SU-DHL-6 (cell line): ENCODE measurements around the gene GCH1.

Experiments used
- H2AFZ ChIP-seq: fragments of 200-600 bp; sonication (generic); 2 replicates; pipeline ENCODE4 v1.6.1; 2014; ENCODE audit warnings: low read depth, mild to moderate bottlenecking, moderate library complexity, mixed read lengths, antibody characterized with exemption, low read length; ENCODE audit not compliant: severe bottlenecking
- H3F3A ChIP-seq: fragments of 200-600 bp; shearing (Covaris generic); 2 replicates; pipeline ENCODE4 v1.6.0; 2016; ENCODE audit warnings: antibody characterized with exemption, mild to moderate bottlenecking; ENCODE audit not compliant: insufficient read depth
- H3K27ac ChIP-seq: fragments of 200-600 bp; sonication (generic); 2 replicates; pipeline ENCODE4 v1.5.1; 2016; ENCODE audit warnings: low read depth, mild to moderate bottlenecking, low read length, moderate library complexity, mixed read lengths
- H3K27me3 ChIP-seq: fragments of 200-600 bp; sonication (generic), shearing (Covaris generic); 2 replicates; pipeline ENCODE4 v1.6.0; 2014; ENCODE audit warnings: mild to moderate bottlenecking, low read length
- H3K36me3 ChIP-seq: fragments of 200-600 bp; sonication (generic); 2 replicates; pipeline ENCODE4 v1.6.1; 2014; ENCODE audit warnings: mild to moderate bottlenecking, low read length, mixed read lengths
- H3K4me2 ChIP-seq: fragments of 300-600, 200-600 bp; shearing (Covaris generic), sonication (generic); 2 replicates; pipeline ENCODE4 v1.6.0; 2014; ENCODE audit warnings: low read length, low read depth, mild to moderate bottlenecking; ENCODE audit not compliant: poor library complexity, severe bottlenecking
- H3K4me3 ChIP-seq: fragments of 200-600 bp; sonication (generic); 2 replicates; pipeline ENCODE4 v1.5.1; 2014; ENCODE audit warnings: antibody characterized with exemption, low read length, mild to moderate bottlenecking, mixed read lengths; ENCODE audit not compliant: insufficient read depth, poor library complexity, severe bottlenecking
- H3K79me2 ChIP-seq: fragments of 200-600 bp; sonication (generic); 2 replicates; pipeline ENCODE4 v1.6.1; 2014; ENCODE audit warnings: mild to moderate bottlenecking, low read length, moderate library complexity; ENCODE audit not compliant: insufficient read depth
- H3K9ac ChIP-seq: fragments of 200-600 bp; sonication (generic); 2 replicates; pipeline ENCODE4 v1.7.0; 2014; ENCODE audit warnings: mild to moderate bottlenecking, low read length
- H3K9me2 ChIP-seq: fragments of 200-600 bp; sonication (generic); replicated peaks from 2 replicates; pipeline ENCODE4 v1.6.1; 2014; ENCODE audit warnings: low read length; ENCODE audit not compliant: insufficient read depth
- H3K9me3 ChIP-seq: fragments of 200-600 bp; sonication (generic); 2 replicates; pipeline ENCODE4 v1.6.1; 2014; ENCODE audit warnings: low read length, mixed read lengths; ENCODE audit not compliant: insufficient read depth
- H4K20me1 ChIP-seq: fragments of 200-600 bp; sonication (generic); 2 replicates; pipeline ENCODE4 v1.6.1; 2014; ENCODE audit warnings: low read depth, mild to moderate bottlenecking, antibody characterized with exemption, low read length, moderate library complexity, mixed read lengths
- CTCF ChIP-seq: fragments of 200-600 bp; sonication (generic); IDR thresholded peaks from one replicate; pipeline ENCODE4 v1.5.1; 2017; ENCODE audit warnings: antibody characterized with exemption, mild to moderate bottlenecking, low read length, moderate library complexity; ENCODE audit not compliant: insufficient read depth, poor library complexity, severe bottlenecking
- EZH2phosphoT487 ChIP-seq: fragments of 200-600 bp; sonication (generic), shearing (Covaris generic); conservative IDR thresholded peaks from 2 replicates; pipeline ENCODE4 v1.6.1; 2018; ENCODE audit warnings: mild to moderate bottlenecking, antibody characterized with exemption, low read length, moderate library complexity, mixed read lengths

Gene GCH1

GRCh38 chr14:54867011-54867410 lies 35.6 kb downstream of the GCH1 start:
- no peaks in the 10 kb centered on the region; the same call in 1 of the 2 replicates for H4K20me1 ChIP-seq
- H3K27ac ChIP-seq = no peak overlapping the region
- TF ChIP-seq CTCF (no peak), EZH2phosphoT487 (no peak)
- H3F3A ChIP-seq = no peaks in the 10 kb centered on the region
- no peaks in the 10 kb centered on the region; the same call in 1 of the 2 replicates for H3K36me3 ChIP-seq
- no peak overlapping the region for H2AFZ ChIP-seq
- no peaks in the 10 kb centered on the region for H3K27me3 ChIP-seq
- H3K79me2 ChIP-seq = no peaks in the 10 kb centered on the region
- no peak overlapping the region for H3K4me3 ChIP-seq
- H3K4me2 ChIP-seq = no peak overlapping the region
- no peak overlapping the region for H3K9ac ChIP-seq
- H3K9me2 ChIP-seq = no peaks in the 10 kb centered on the region
- no peaks in the 10 kb centered on the region for H3K9me3 ChIP-seq

- no peaks in the 10 kb centered on the region for H3K9me3 ChIP-seq
Observed at GRCh38 chr14:54866588-54866987, 36.0 kb downstream of the GCH1 start.

GRCh38 chr14:54864526-54864925 lies 38.1 kb downstream of the GCH1 start:
- Histone ChIP-seq H3K27me3 (no peaks in the 10 kb centered on the region), H3K9ac (no peak overlapping the region), H3K9me3 (no peaks in the 10 kb centered on the region), H3K36me3 (no peaks in the 10 kb centered on the region; the same call in 1 of the 2 replicates), H3K27ac (no peak overlapping the region), H3K79me2 (no peaks in the 10 kb centered on the region), H3K9me2 (no peaks in the 10 kb centered on the region), H3K4me2 (no peak overlapping the region), H3F3A (no peaks in the 10 kb centered on the region), H4K20me1 (no peaks in the 10 kb centered on the region; the same call in 1 of the 2 replicates), H2AFZ (no peak overlapping the region), H3K4me3 (no peak overlapping the region)
- TF ChIP-seq EZH2phosphoT487 (no peak), CTCF (no peak)

More at GRCh38 chr14:54866588-54866987, 36.0 kb downstream of the GCH1 start:
- H3F3A ChIP-seq = no peaks in the 10 kb centered on the region
- H3K9me2 ChIP-seq = no peaks in the 10 kb centered on the region
- H3K9ac ChIP-seq = no peak overlapping the region
- TF ChIP-seq EZH2phosphoT487 = no peak
- TF ChIP-seq CTCF = no peak
- H3K79me2 ChIP-seq = no peaks in the 10 kb centered on the region
- no peak overlapping the region for H3K27ac ChIP-seq
- H3K27me3 ChIP-seq = no peaks in the 10 kb centered on the region
- no peaks in the 10 kb centered on the region; the same call in 1 of the 2 replicates for H3K36me3 ChIP-seq
- H3K4me3 ChIP-seq = no peak overlapping the region
- H2AFZ ChIP-seq = no peak overlapping the region
- H3K4me2 ChIP-seq = no peak overlapping the region
- H4K20me1 ChIP-seq = no peaks in the 10 kb centered on the region; the same call in 1 of the 2 replicates
